Spinal cord (tissue), 10 donors: ENCODE results near the gene ZFYVE27. TPM values are rescaled to one million over a fixed set of nuclear protein-coding genes. Genes with fewer than 3 reads are reported as not detected.
"Not testable (repeated sequence)": the region's sequence is repeated elsewhere in the genome, so short reads cannot be mapped to it uniquely, and the experiment has no call there.

ENCODE experiments used
- DNase-seq, 6 donors: peaks; one replicate each; pipeline versions ENCODE4 v3.0.0 to v3.0.0-alpha.2; 2013 to 2015; ENCODE audit warnings: low spot score in 6 of 6, low read depth in 4 of 6
- H3K27ac ChIP-seq: one replicate; pipeline ENCODE4 v1.5.1; 2013; ENCODE audit warnings: low read depth, low read length, control low read depth
- H3K27me3 ChIP-seq: one replicate; pipeline ENCODE4 v1.6.1; 2013; ENCODE audit warnings: low read length; ENCODE audit not compliant: control insufficient read depth, insufficient read depth
- H3K36me3 ChIP-seq: one replicate; pipeline ENCODE4 v1.6.1; 2013; ENCODE audit warnings: low read length; ENCODE audit not compliant: control insufficient read depth, insufficient read depth
- H3K4me1 ChIP-seq: one replicate; pipeline ENCODE4 v1.6.1; 2013; ENCODE audit warnings: low read length; ENCODE audit not compliant: control insufficient read depth, insufficient read depth
- H3K4me3 ChIP-seq: one replicate; pipeline ENCODE4 v1.5.1; 2013; ENCODE audit warnings: low read depth, low read length, control low read depth
- H3K9me3 ChIP-seq: one replicate; pipeline ENCODE4 v1.6.1; 2013; ENCODE audit warnings: low read length; ENCODE audit not compliant: control insufficient read depth, insufficient read depth
- WGBS: methylation state at CpG from one replicate; pipeline ENCODE4 v1.1.5; 2013; ENCODE audit warnings: missing lambda C conversion rate; ENCODE audit not compliant: insufficient coverage; 5-methylcytosine and 5-hydroxymethylcytosine counted together
- long read RNA-seq, 4 donors: transcript quantifications; one replicate each; lab custom pipeline, GENCODE V29; 2026
- polyA plus RNA-seq, 2 donors: library from polyadenylated mRNA; unstranded; fragments of 120-200 nt; gene quantifications; one replicate each; pipeline ENCODE4 v1.2.1, GENCODE V29; 2013; ENCODE audit not compliant: insufficient read length in 2 of 2
- total RNA-seq, 2 donors: library from RNA; depleted of rRNA in 1 of 2; stranded (reverse); fragments of 120-200 nt in 1 of 2; fragments of >200 nt in 1 of 2; gene quantifications; one replicate each; pipeline versions ENCODE4 v1.2.3 to v1.2.4, GENCODE V29; 2013 to 2014
- donor health status: healthy.

The ZFYVE27 gene
- total RNA-seq = 10 to 100 TPM; 28.9 to 33.5 TPM
- 10 to 100 TPM; 42.7 to 56.0 TPM for polyA plus RNA-seq
- long read RNA-seq, donor 1, partial matches to known transcripts = 0 of 3 reads
- long read RNA-seq, donor 1, other reads (novel, unspliced or antisense) = 0 of 3 reads
- long read RNA-seq, donor 2, partial matches to known transcripts = 0 of 1 reads
- long read RNA-seq, donor 2, other reads (novel, unspliced or antisense) = 0 of 1 reads
- long read RNA-seq, donor 3, partial matches to known transcripts = 0 of 2 reads
- long read RNA-seq, donor 3, other reads (novel, unspliced or antisense) = 0 of 2 reads
- long read RNA-seq, donor 4, partial matches to known transcripts = 0 of 2 reads
- long read RNA-seq, donor 4, other reads (novel, unspliced or antisense) = 0 of 2 reads

GRCh38 chr10:97736902-97737769, at the start of gene ZFYVE27:
TSS of gene ZFYVE27 (plus strand) at chr10:97737128. CDS start at chr10:97738478, 1,350 bp downstream.
- DNase-seq = peak in 5 of 6 donors; percentile 91 to 99 (median 93)
- no peaks in the 10 kb centered on the region for H3K9me3 ChIP-seq
- WGBS = under 1% methylated on average over 67 of the region's 72 CpGs
- H3K4me3 ChIP-seq = peak within 1 kb of the TSS; percentile 95
- H3K4me1 ChIP-seq = peaks cover 23% of the 10 kb centered on the region
- H3K27ac ChIP-seq = peak within 1 kb of the TSS; percentile 72
- H3K36me3 ChIP-seq = peaks cover 7% of the 10 kb centered on the region
- no peaks in the 10 kb centered on the region for H3K27me3 ChIP-seq

- H3K9me3 ChIP-seq = no peaks in the 10 kb centered on the region
- H3K27ac ChIP-seq = peak overlapping the region; percentile 74
- no peaks in the 10 kb centered on the region for H3K36me3 ChIP-seq
- peak overlapping the region; percentile 84 for H3K4me3 ChIP-seq
- no peaks in the 10 kb centered on the region for H3K27me3 ChIP-seq
- DNase-seq = no peak
- H3K4me1 ChIP-seq = peaks cover 35% of the 10 kb centered on the region
- 36% methylated on average over 10 of the region's 14 CpGs for WGBS
Observed at GRCh38 chr10:97687785-97688781, 48.8 kb upstream of the ZFYVE27 start.

- no peaks in the 10 kb centered on the region for H3K36me3 ChIP-seq
- DNase-seq = no peak
- no peaks in the 10 kb centered on the region for H3K9me3 ChIP-seq
- 98% methylated on average over 5 of the region's 5 CpGs for WGBS
- H3K27ac ChIP-seq = peak overlapping the region; percentile 22
- H3K4me1 ChIP-seq = peaks cover 29% of the 10 kb centered on the region
- H3K27me3 ChIP-seq = no peaks in the 10 kb centered on the region
- no peak overlapping the region for H3K4me3 ChIP-seq
Observed at GRCh38 chr10:97689559-97690020, 47.3 kb upstream of the ZFYVE27 start.

GRCh38 chr10:97690133-97690532, 46.8 kb upstream of the ZFYVE27 start:
- WGBS = no CpG with 5 or more reads among the region's 3 CpGs
- H3K4me1 ChIP-seq = peaks cover 29% of the 10 kb centered on the region
- no peak overlapping the region for H3K4me3 ChIP-seq
- no peak for DNase-seq
- no peaks in the 10 kb centered on the region for H3K27me3 ChIP-seq
- H3K27ac ChIP-seq = peak overlapping the region; percentile 22
- H3K36me3 ChIP-seq = no peaks in the 10 kb centered on the region
- no peaks in the 10 kb centered on the region for H3K9me3 ChIP-seq

GRCh38 chr10:97698072-97698655, 38.8 kb upstream of the ZFYVE27 start:
- not testable (repeated sequence) for H3K27ac ChIP-seq, H3K4me1 ChIP-seq, H3K4me3 ChIP-seq, H3K9me3 ChIP-seq, H3K36me3 ChIP-seq, H3K27me3 ChIP-seq
- 77% methylated on average over 7 of the region's 11 CpGs for WGBS
- DNase-seq = peak in 1 of 6 donors; percentile 50

GRCh38 chr10:97701438-97702069, 35.4 kb upstream of the ZFYVE27 start:
- peak in 4 of 6 donors; percentile 29 to 85 (median 71) for DNase-seq
- Histone ChIP-seq H3K4me1 (no peaks in the 10 kb centered on the region), H3K27ac (no peak overlapping the region), H3K27me3 (no peaks in the 10 kb centered on the region), H3K4me3 (no peak overlapping the region), H3K9me3 (no peaks in the 10 kb centered on the region), H3K36me3 (no peaks in the 10 kb centered on the region)
- WGBS = 72% methylated on average over 8 of the region's 12 CpGs

GRCh38 chr10:97703398-97704067, 33.4 kb upstream of the ZFYVE27 start:
- DNase-seq = no peak
- WGBS = 75% methylated on average over 6 of the region's 7 CpGs

GRCh38 chr10:97704341-97704740, 32.6 kb upstream of the ZFYVE27 start:
- Histone ChIP-seq H3K27ac (no peak overlapping the region), H3K4me3 (no peak overlapping the region), H3K36me3 (no peaks in the 10 kb centered on the region), H3K4me1 (peaks cover 6% of the 10 kb centered on the region), H3K27me3 (no peaks in the 10 kb centered on the region), H3K9me3 (no peaks in the 10 kb centered on the region)
- 88% methylated on average over 1 of the region's 1 CpG for WGBS
- DNase-seq = no peak

More at GRCh38 chr10:97703398-97704067, 33.4 kb upstream of the ZFYVE27 start:
- H3K27ac ChIP-seq = no peak overlapping the region
- no peaks in the 10 kb centered on the region for H3K9me3 ChIP-seq
- H3K36me3 ChIP-seq = no peaks in the 10 kb centered on the region
- H3K4me1 ChIP-seq = peaks cover 6% of the 10 kb centered on the region
- no peaks in the 10 kb centered on the region for H3K27me3 ChIP-seq
- no peak overlapping the region for H3K4me3 ChIP-seq
